OCI-LY7 (cell line): ENCODE measurements around the gene RNASEH1. TPM values are rescaled to one million over a fixed set of nuclear protein-coding genes. Genes with fewer than 3 reads are reported as not detected.

Source experiments
- BruUV-seq: library from RNA; stranded (reverse); fragments of 400-500 nt; replicated peaks from 2 replicates; lab custom pipeline; 2021; lab: Mats Ljungman, UMichigan
- CTCF ChIA-PET: fragments of 300-600 bp; sonication (Branson Sonifier 250); formaldehyde crosslinking; loops from one replicate; lab custom pipeline; 2022; ENCODE audit warnings: antibody characterized with exemption; ENCODE audit not compliant: unreplicated experiment; lab: Charles Lee
- POLR2A ChIA-PET: fragments of 300-600 bp; sonication (Branson Sonifier 250); formaldehyde crosslinking; loops from one replicate; lab custom pipeline; 2022; ENCODE audit warnings: antibody characterized with exemption; lab: Charles Lee
- DNase-seq: peaks from one replicate; pipeline ENCODE4 v3.0.0-alpha.2; 2015; ENCODE audit warnings: low spot score
- H2AFZ ChIP-seq: fragments of 200-600 bp; sonication (generic), shearing (Covaris generic); 2 replicates; pipeline ENCODE4 v1.6.1; 2014; ENCODE audit warnings: mild to moderate bottlenecking, antibody characterized with exemption, low read length, moderate library complexity
- H3K27ac ChIP-seq: fragments of 200-600 bp; sonication (generic); 2 replicates; pipeline ENCODE4 v1.5.1; 2014; ENCODE audit warnings: mixed run types, low read depth, mild to moderate bottlenecking, moderate library complexity, low read length, inconsistent platforms; ENCODE audit not compliant: poor library complexity, severe bottlenecking
- H3K36me3 ChIP-seq: fragments of 200-600 bp; sonication (generic); 2 replicates; pipeline ENCODE4 v1.6.1; 2014; ENCODE audit warnings: mild to moderate bottlenecking, antibody characterized with exemption, low read length, moderate library complexity, mixed read lengths; ENCODE audit not compliant: insufficient read depth
- H3K4me1 ChIP-seq: fragments of 200-600 bp; sonication (generic); 2 replicates; pipeline ENCODE4 v1.5.1; 2014; ENCODE audit warnings: mild to moderate bottlenecking, low read length; ENCODE audit not compliant: insufficient read depth, poor library complexity, severe bottlenecking
- H3K4me2 ChIP-seq: fragments of 200-600 bp; sonication (generic); 2 replicates; pipeline ENCODE4 v1.6.1; 2014; ENCODE audit warnings: mild to moderate bottlenecking, low read length
- H3K4me3 ChIP-seq: fragments of 200-600 bp; sonication (generic); 2 replicates; pipeline ENCODE4 v1.5.1; 2014; ENCODE audit warnings: mild to moderate bottlenecking, low read depth, low read length; ENCODE audit not compliant: poor library complexity, severe bottlenecking
- H3K79me2 ChIP-seq: fragments of 200-600 bp; sonication (generic); 2 replicates; pipeline ENCODE4 v1.6.1; 2016; ENCODE audit warnings: low read depth, mild to moderate bottlenecking, low read length, moderate library complexity, mixed read lengths; ENCODE audit not compliant: insufficient read depth
- H3K9me2 ChIP-seq: fragments of 200-600 bp; sonication (generic); 2 replicates; pipeline ENCODE4 v1.6.1; 2016; ENCODE audit warnings: mild to moderate bottlenecking, low read length, mixed read lengths; ENCODE audit not compliant: insufficient read depth
- H3K9me3 ChIP-seq: fragments of 200-600 bp; sonication (generic); 2 replicates; pipeline ENCODE4 v1.6.1; 2014; ENCODE audit warnings: mild to moderate bottlenecking, mixed run types, low read length, mixed read lengths
- H4K20me1 ChIP-seq: fragments of 200-600 bp; sonication (generic); 2 replicates; pipeline ENCODE4 v1.6.1; 2014; ENCODE audit warnings: mild to moderate bottlenecking, antibody characterized with exemption, low read length, moderate library complexity, mixed read lengths; ENCODE audit not compliant: insufficient read depth
- CTCF ChIP-seq: fragments of 200-600 bp; sonication (generic); conservative IDR thresholded peaks from 2 replicates; pipeline ENCODE4 v1.5.1; 2014; ENCODE audit warnings: mild to moderate bottlenecking, antibody characterized with exemption, low read length, moderate library complexity, mixed read lengths
- EZH2phosphoT487 ChIP-seq: fragments of 200-600 bp; sonication (generic); IDR thresholded peaks from 2 replicates; pipeline ENCODE4 v1.6.1; 2018; ENCODE audit warnings: low read depth, borderline replicate concordance, mild to moderate bottlenecking, mixed run types, antibody characterized with exemption, low read length, moderate library complexity, mixed read lengths
- intact Hi-C: fragments of 100-400 bp; cut with micrococcal nuclease; formaldehyde crosslinking; loops from one replicate; pipeline ENCODE4 v1.10.0; 2022; ENCODE audit not compliant: unreplicated experiment
- total RNA-seq, 2 experiments: library from RNA; depleted of rRNA in 1 of 2; stranded (reverse); fragments of >200 nt in 1 of 2; shearing (Covaris generic) in 1 of 2; gene quantifications; 2 replicates each; pipeline ENCODE4 v1.2.3, GENCODE V29; 2014 to 2022

Gene RNASEH1
- total RNA-seq, 2 experiments from 2014 or later: 35.7 to 48.2 TPM

DNA sequence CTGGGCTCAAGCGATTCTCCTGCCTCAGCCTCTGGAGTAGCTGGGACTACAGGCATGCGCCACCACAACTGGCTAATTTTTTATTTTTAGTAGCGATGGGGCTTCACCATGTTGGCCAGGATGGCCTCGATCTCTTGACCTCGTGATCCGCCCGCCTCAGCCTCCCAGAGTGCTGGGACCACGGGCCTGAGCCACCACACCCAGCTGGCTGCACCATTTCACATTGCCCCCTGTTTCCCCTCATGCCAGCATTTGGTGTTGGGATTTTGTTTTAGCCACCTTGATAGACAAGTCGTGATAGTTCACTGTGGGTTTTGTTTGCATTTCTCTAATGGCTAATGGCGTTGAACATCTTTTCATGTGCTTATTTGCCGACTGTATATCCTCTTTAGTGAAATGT, 31.0 kb upstream of the RNASEH1 start:
- intact Hi-C loops: no loop called here
- POLR2A ChIA-PET: interaction anchor here (0.6 kb wide), 1 partner anchor 93 kb away, joined by 3 read pairs; no protein-coding TSS in a partner anchor
- H3K4me1 ChIP-seq: no peaks in the 10 kb centered on the region
- no peaks in the 10 kb centered on the region for H3K9me2 ChIP-seq
- no peak for DNase-seq
- CTCF ChIA-PET: no interaction called here
- H4K20me1 ChIP-seq: no peaks in the 10 kb centered on the region
- no peak overlapping the region for H3K4me3 ChIP-seq
- no peaks in the 10 kb centered on the region for H3K79me2 ChIP-seq
- no peak overlapping the region for H3K27ac ChIP-seq
- no peak overlapping the region for H3K4me2 ChIP-seq
- H3K36me3 ChIP-seq: peaks cover 16% of the 10 kb centered on the region
- no peak overlapping the region for H2AFZ ChIP-seq
- no peaks in the 10 kb centered on the region for H3K9me3 ChIP-seq
- BruUV-seq: no TSS peak
- TF ChIP-seq EZH2phosphoT487: no peak
- TF ChIP-seq CTCF: no peak

- no peak for TF ChIP-seq EZH2phosphoT487
- TF ChIP-seq CTCF: no peak
- Histone ChIP-seq H3K36me3 (peaks cover 26% of the 10 kb centered on the region), H3K4me2 (no peak overlapping the region), H3K27ac (no peak overlapping the region), H3K9me3 (no peaks in the 10 kb centered on the region), H2AFZ (no peak overlapping the region), H4K20me1 (no peaks in the 10 kb centered on the region), H3K4me1 (no peaks in the 10 kb centered on the region), H3K9me2 (no peaks in the 10 kb centered on the region), H3K79me2 (no peaks in the 10 kb centered on the region), H3K4me3 (no peak overlapping the region)
- no peak for DNase-seq
- POLR2A ChIA-PET: interaction anchor here (0.7 to 1.2 kb wide), 3 partner anchors 12 to 32 kb away, joined by 3 to 4 read pairs (median 3); no protein-coding TSS in a partner anchor
- no TSS peak for BruUV-seq
- CTCF ChIA-PET: no interaction called here
- intact Hi-C loops: no loop called here
These were observed 30.0 kb upstream of the RNASEH1 start for GRCh38 chr2:3588084-3588483.

- H4K20me1 ChIP-seq: no peaks in the 10 kb centered on the region
- H3K4me2 ChIP-seq: no peak overlapping the region
- no peak overlapping the region for H2AFZ ChIP-seq
- no peaks in the 10 kb centered on the region for H3K79me2 ChIP-seq
- no TSS peak for BruUV-seq
- intact Hi-C loops: no loop called here
- peaks cover 32% of the 10 kb centered on the region for H3K36me3 ChIP-seq
- H3K4me3 ChIP-seq: no peak overlapping the region
- H3K4me1 ChIP-seq: no peaks in the 10 kb centered on the region
- no peak for DNase-seq
- H3K9me2 ChIP-seq: no peaks in the 10 kb centered on the region
- ChIA-PET POLR2A (interaction anchor here (0.7 to 1.2 kb wide), 5 partner anchors 11 to 276 kb away, joined by 3 to 4 read pairs (median 3); no protein-coding TSS in a partner anchor), CTCF (no interaction called here)
- no peaks in the 10 kb centered on the region for H3K9me3 ChIP-seq
- no peak overlapping the region for H3K27ac ChIP-seq
- no peak for TF ChIP-seq CTCF
- TF ChIP-seq EZH2phosphoT487: no peak
These were observed 29.3 kb upstream of the RNASEH1 start for GRCh38 chr2:3587432-3587831.
